MCF 10A (cell line): ENCODE data around the gene SAT1. TPM values are rescaled to one million over a fixed set of nuclear protein-coding genes. Genes with fewer than 3 reads are reported as not detected.

Source experiments
- BruUV-seq: library from RNA; stranded (reverse); fragments of 400-500 nt; replicated peaks from 2 replicates; lab custom pipeline; 2021; lab: Mats Ljungman, UMichigan
- CTCF ChIA-PET: fragments of 300-600 bp; sonication (Branson Sonifier 250); formaldehyde crosslinking; extraction: SDS; loops from one replicate; lab custom pipeline; 2021; ENCODE audit warnings: antibody characterized with exemption, inconsistent platforms; lab: Yijun Ruan, JAX
- POLR2A ChIA-PET: fragments of 300-600, 350-650 bp; sonication (Branson Sonifier 250); formaldehyde crosslinking; extraction: SDS; loops from one replicate; lab custom pipeline; 2020; ENCODE audit warnings: antibody characterized with exemption, inconsistent platforms; lab: Yijun Ruan, JAX
- DNase-seq: peaks from one replicate; pipeline ENCODE4 v3.0.0-alpha.2; 2018; ENCODE audit not compliant: unreplicated experiment
- H3K27ac Mint-ChIP-seq: one replicate; pipeline ENCODE4 v1.8.0; 2022; ENCODE audit warnings: mild to moderate bottlenecking, low read depth, mixed read lengths; ENCODE audit not compliant: unreplicated experiment
- H3K27me3 Mint-ChIP-seq: one replicate; pipeline ENCODE4 v1.8.0; 2022; ENCODE audit warnings: mixed read lengths; ENCODE audit not compliant: insufficient read depth, unreplicated experiment
- H3K36me3 Mint-ChIP-seq: one replicate; pipeline ENCODE4 v1.8.0; 2022; ENCODE audit warnings: mild to moderate bottlenecking, moderate library complexity, mixed read lengths; ENCODE audit not compliant: insufficient read depth, unreplicated experiment
- H3K4me1 Mint-ChIP-seq: one replicate; pipeline ENCODE4 v1.8.0; 2022; ENCODE audit warnings: mixed read lengths; ENCODE audit not compliant: insufficient read depth, unreplicated experiment
- H3K4me3 Mint-ChIP-seq: one replicate; pipeline ENCODE4 v1.8.0; 2022; ENCODE audit warnings: mild to moderate bottlenecking, moderate library complexity, mixed read lengths; ENCODE audit not compliant: unreplicated experiment
- H3K9me3 Mint-ChIP-seq: one replicate; pipeline ENCODE4 v1.8.0; 2022; ENCODE audit warnings: mixed read lengths; ENCODE audit not compliant: unreplicated experiment
- intact Hi-C: fragments of 100-400 bp; cut with micrococcal nuclease; formaldehyde crosslinking; loops from 2 replicates; pipeline ENCODE4 v1.14.1; 2022
- total RNA-seq: library from RNA; stranded (reverse); gene quantifications from 2 replicates; pipeline ENCODE4 v1.2.3, GENCODE V29; 2022
- TF ChIP-seq, protein P1 (sequence below): fragments of 200-600 bp; IDR thresholded peaks from one replicate; pipeline ENCODE4 v1.8.0; 2022; ENCODE audit warnings: antibody characterized with exemption, mild to moderate bottlenecking; ENCODE audit not compliant: unreplicated experiment

Gene SAT1
- total RNA-seq, 1 experiment from 2014 or later = 582 TPM

GRCh38 chrX:23811108-23811651, 28.2 kb downstream of the SAT1 start:
- Mint-ChIP-seq H3K27me3 (peaks cover 13% of the 10 kb centered on the region), H3K27ac (no peak overlapping the region), H3K4me3 (no peak overlapping the region), H3K36me3 (no peaks in the 10 kb centered on the region), H3K4me1 (peaks cover 7% of the 10 kb centered on the region), H3K9me3 (no peaks in the 10 kb centered on the region)
- TF ChIP-seq, protein P1, sequence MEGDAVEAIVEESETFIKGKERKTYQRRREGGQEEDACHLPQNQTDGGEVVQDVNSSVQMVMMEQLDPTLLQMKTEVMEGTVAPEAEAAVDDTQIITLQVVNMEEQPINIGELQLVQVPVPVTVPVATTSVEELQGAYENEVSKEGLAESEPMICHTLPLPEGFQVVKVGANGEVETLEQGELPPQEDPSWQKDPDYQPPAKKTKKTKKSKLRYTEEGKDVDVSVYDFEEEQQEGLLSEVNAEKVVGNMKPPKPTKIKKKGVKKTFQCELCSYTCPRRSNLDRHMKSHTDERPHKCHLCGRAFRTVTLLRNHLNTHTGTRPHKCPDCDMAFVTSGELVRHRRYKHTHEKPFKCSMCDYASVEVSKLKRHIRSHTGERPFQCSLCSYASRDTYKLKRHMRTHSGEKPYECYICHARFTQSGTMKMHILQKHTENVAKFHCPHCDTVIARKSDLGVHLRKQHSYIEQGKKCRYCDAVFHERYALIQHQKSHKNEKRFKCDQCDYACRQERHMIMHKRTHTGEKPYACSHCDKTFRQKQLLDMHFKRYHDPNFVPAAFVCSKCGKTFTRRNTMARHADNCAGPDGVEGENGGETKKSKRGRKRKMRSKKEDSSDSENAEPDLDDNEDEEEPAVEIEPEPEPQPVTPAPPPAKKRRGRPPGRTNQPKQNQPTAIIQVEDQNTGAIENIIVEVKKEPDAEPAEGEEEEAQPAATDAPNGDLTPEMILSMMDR = no peak
- ChIA-PET CTCF (interaction anchor here (0.6 to 1.1 kb wide), 2 partner anchors 91 to 1826 kb away, joined by 3 to 5 read pairs; no protein-coding TSS in a partner anchor), POLR2A (interaction anchor here (0.6 kb wide), 1 partner anchor 90 kb away, joined by 6 read pairs; no protein-coding TSS in a partner anchor)
- intact Hi-C loops = no loop called here
- BruUV-seq = no TSS peak
- DNase-seq = peak; percentile 53

DNA sequence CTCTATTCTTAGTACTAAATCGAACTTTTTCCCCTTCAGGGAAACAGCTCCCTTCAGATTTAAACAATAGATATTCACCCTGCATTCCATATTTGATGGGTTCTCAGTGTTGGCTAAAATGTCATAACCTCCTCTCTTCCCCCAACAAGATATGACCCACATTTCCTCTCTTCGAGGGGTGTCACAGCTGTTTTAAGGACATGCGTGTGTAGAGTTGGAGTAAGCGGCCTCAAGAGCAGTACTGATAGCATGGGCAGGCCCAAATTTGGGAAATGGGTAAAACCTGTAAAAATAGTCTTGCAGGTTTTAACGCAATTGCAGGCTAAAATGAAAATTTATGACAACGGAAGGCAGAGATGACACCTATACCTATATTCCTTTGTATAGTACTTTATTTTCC, 28.7 kb downstream of the SAT1 start:
- Mint-ChIP-seq H3K4me1 (peaks cover 7% of the 10 kb centered on the region), H3K36me3 (no peaks in the 10 kb centered on the region), H3K27ac (no peak overlapping the region), H3K27me3 (peaks cover 13% of the 10 kb centered on the region), H3K9me3 (no peaks in the 10 kb centered on the region), H3K4me3 (no peak overlapping the region)
- ChIA-PET POLR2A (interaction anchor here (0.6 kb wide), 1 partner anchor 89 kb away, joined by 6 read pairs; no protein-coding TSS in a partner anchor), CTCF (interaction anchor here (0.6 to 1.1 kb wide), 4 partner anchors 51 to 1826 kb away, joined by 3 to 5 read pairs (median 3); no protein-coding TSS in a partner anchor)
- intact Hi-C loops = no loop called here
- TF ChIP-seq, protein P1 = no peak
- DNase-seq = no peak
- BruUV-seq = no TSS peak

GRCh38 chrX:23813808-23814207, 30.8 kb downstream of the SAT1 start:
- ChIA-PET POLR2A (interaction anchor here (1.8 kb wide), 1 partner anchor 14 kb away, joined by 3 read pairs; no protein-coding TSS in a partner anchor), CTCF (interaction anchor here (1.4 kb wide), 1 partner anchor 31 kb away, joined by 5 read pairs; the partner anchor contains the start of gene SAT1)
- Mint-ChIP-seq H3K27ac (no peak overlapping the region), H3K9me3 (no peaks in the 10 kb centered on the region), H3K27me3 (peaks cover 13% of the 10 kb centered on the region), H3K4me3 (no peak overlapping the region), H3K36me3 (no peaks in the 10 kb centered on the region), H3K4me1 (no peaks in the 10 kb centered on the region)
- TF ChIP-seq, protein P1 = no peak
- BruUV-seq = no TSS peak
- intact Hi-C loops = no loop called here
- no peak for DNase-seq

- Mint-ChIP-seq H3K4me1 (peaks cover 6% of the 10 kb centered on the region), H3K9me3 (no peaks in the 10 kb centered on the region), H3K4me3 (no peak overlapping the region), H3K27ac (no peak overlapping the region), H3K36me3 (no peaks in the 10 kb centered on the region), H3K27me3 (peaks cover 19% of the 10 kb centered on the region)
- POLR2A ChIA-PET = no interaction called here
- no TSS peak for BruUV-seq
- CTCF ChIA-PET = interaction anchor here (0.7 kb wide), 1 partner anchor 40 kb away, joined by 4 read pairs; no protein-coding TSS in a partner anchor
- TF ChIP-seq, protein P1 = no peak
- no peak for DNase-seq
- intact Hi-C loops = no loop called here
Observed at GRCh38 chrX:23815376-23815775, 32.4 kb downstream of the SAT1 start.
